ENCODE results near the gene IQCE.

- TF ChIP-seq CTCF (IDR thresholded peaks at IDR 0.05): no peak
- TF ChIP-seq EZH2 (IDR thresholded peaks at IDR 0.05; ENCODE audit: borderline replicate concordance, insufficient read depth, low read depth, low read length, poor library complexity, severe bottlenecking): no peak
Observed at GRCh38 chr7:2509298-2509906, 49.4 kb upstream of the IQCE start.
